Stimulated activated CD8-positive, alpha-beta memory T cell treated with anti-CD3 and anti-CD28 coated beads, Interleukin-12 subunit alpha, Interleukin-12 subunit beta, amount 100 ng/mL, for 4 hours (primary cell): ENCODE measurements around the gene RBSN.

ENCODE experiments used
- DNase-seq: peaks from one replicate; pipeline ENCODE4 v3.0.0-alpha.2; 2020; ENCODE audit warnings: low read depth

RBSN gene

GRCh38 chr3:15056676-15057404, 42.1 kb downstream of the RBSN start:
- DNase-seq, result no peak

- DNase-seq, result peak; percentile 34
Observed at GRCh38 chr3:15055019-15055557, 43.9 kb downstream of the RBSN start.

- no peak for DNase-seq
Observed at GRCh38 chr3:15053541-15053940, 45.4 kb downstream of the RBSN start.

GRCh38 chr3:15052335-15053242, 46.4 kb downstream of the RBSN start:
- no peak for DNase-seq

- no peak for DNase-seq
Observed at GRCh38 chr3:15051531-15051930, 47.4 kb downstream of the RBSN start.

GRCh38 chr3:15050405-15051092, 48.4 kb downstream of the RBSN start:
- no peak for DNase-seq

- no peak for DNase-seq
Observed at GRCh38 chr3:15049584-15049983, 49.4 kb downstream of the RBSN start.

GRCh38 chr3:15045667-15046066, 53.3 kb downstream of the RBSN start:
- DNase-seq, result no peak

- DNase-seq, result no peak
Observed at GRCh38 chr3:15044326-15044725, 54.6 kb downstream of the RBSN start.

GRCh38 chr3:15043408-15044171, 55.4 kb downstream of the RBSN start:
- no peak for DNase-seq

- no peak for DNase-seq
Observed at GRCh38 chr3:15042936-15043335, 56.0 kb downstream of the RBSN start.

- DNase-seq, result no peak
Observed at GRCh38 chr3:15041950-15042349, 57.0 kb downstream of the RBSN start.

GRCh38 chr3:15040844-15041243, 58.1 kb downstream of the RBSN start:
- no peak for DNase-seq

GRCh38 chr3:15038306-15038705, 60.6 kb downstream of the RBSN start:
- no peak for DNase-seq

- no peak for DNase-seq
Observed at GRCh38 chr3:15033103-15033502, 65.8 kb downstream of the RBSN start.

- DNase-seq, result no peak
Observed at GRCh38 chr3:15032650-15033049, 66.3 kb downstream of the RBSN start.

- DNase-seq, result no peak
Observed at GRCh38 chr3:15029625-15030024, 69.3 kb downstream of the RBSN start.

GRCh38 chr3:15023719-15024118, 75.2 kb downstream of the RBSN start:
- no peak for DNase-seq

- no peak for DNase-seq
Observed at GRCh38 chr3:15023249-15023648, 75.7 kb downstream of the RBSN start.
